Renal cortex interstitium (tissue), 11 donors: Measurements from ENCODE around the gene ETS2. TPM values are rescaled to one million over a fixed set of nuclear protein-coding genes. Genes with fewer than 3 reads are reported as not detected.
"Not testable (repeated sequence)": the region's sequence is repeated elsewhere in the genome, so short reads cannot be mapped to it uniquely, and the experiment has no call there.

ENCODE experiments used
- DNase-seq, 11 donors: peaks; one replicate each; pipeline ENCODE4 v3.0.0-alpha.2; 2013; ENCODE audit warnings: low read depth in 9 of 11, low spot score in 4 of 11; ENCODE audit errors: extremely low read depth in 1 of 11
- polyA plus RNA-seq, 3 donors: library from polyadenylated mRNA; unstranded; fragments of 120-200 nt; gene quantifications; one replicate each; pipeline ENCODE4 v1.2.1, GENCODE V29; 2013; ENCODE audit not compliant: insufficient read length in 3 of 3

The ETS2 gene
- polyA plus RNA-seq, 3 donors: 47.6 to 50.8 (median 47.6) TPM

DNA sequence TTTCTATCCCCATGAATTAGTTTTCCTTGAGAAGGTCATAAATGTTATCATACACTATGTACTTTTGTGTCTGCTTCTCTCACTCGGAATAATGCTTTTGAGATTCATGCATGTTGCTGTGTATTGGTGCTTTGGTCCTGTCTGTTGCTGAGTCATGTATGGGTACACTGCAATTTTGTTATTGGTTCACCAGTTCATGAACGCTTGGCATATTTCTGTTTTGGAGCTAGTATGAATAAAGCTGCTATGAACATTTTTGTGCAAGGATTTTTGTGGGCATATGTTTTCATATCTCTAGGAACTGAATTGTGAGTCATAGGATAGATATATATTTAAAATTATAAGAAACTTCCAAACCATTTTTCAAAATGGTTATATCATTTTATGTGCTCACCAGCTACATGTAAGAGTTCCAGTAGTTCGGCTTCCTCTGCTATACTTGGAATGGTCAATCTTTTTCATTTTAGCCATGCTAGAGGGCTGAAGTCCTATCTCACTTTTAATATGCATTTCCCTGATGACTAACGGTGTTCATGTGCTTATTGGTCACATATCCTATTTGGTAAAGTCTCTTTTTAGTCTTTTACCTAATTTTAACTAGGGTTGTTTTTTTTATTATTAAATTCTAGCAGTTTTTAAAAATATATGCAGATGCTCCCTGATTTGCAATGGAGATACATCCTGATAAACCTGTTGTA, 38.2 kb downstream of the ETS2 start:
- DNase-seq: no peak

- DNase-seq: not testable (repeated sequence)
Observed at GRCh38 chr21:38845374-38845773, 39.6 kb downstream of the ETS2 start.

- no peak for DNase-seq
Observed at GRCh38 chr21:38847556-38847955, 41.8 kb downstream of the ETS2 start.

DNA sequence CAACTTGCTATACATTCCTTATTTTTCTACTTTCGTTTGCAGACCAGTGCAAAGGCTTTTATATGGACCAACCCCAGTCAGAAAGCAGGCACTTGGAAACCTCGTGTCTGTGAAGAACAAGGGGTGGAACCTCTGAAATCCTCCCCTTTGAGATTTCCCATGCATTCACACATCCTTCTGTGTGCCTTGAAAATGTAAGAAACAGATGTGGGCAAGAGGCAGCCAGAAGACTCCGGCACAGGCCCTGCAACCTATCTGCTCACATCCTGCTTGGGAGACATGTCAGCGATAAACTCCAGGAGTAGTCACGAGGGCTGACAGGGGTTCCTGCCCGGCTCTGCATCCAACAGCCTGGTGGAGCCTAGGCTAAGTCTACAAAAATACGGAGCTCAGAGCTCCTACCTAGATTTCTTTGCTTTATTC, 42.5 kb downstream of the ETS2 start:
- DNase-seq: no peak

GRCh38 chr21:38849776-38850175, 44.0 kb downstream of the ETS2 start:
- DNase-seq: peak in 6 of 11 donors; percentile 37 to 62 (median 53)

GRCh38 chr21:38850277-38850951, 44.7 kb downstream of the ETS2 start:
- no peak for DNase-seq

DNA sequence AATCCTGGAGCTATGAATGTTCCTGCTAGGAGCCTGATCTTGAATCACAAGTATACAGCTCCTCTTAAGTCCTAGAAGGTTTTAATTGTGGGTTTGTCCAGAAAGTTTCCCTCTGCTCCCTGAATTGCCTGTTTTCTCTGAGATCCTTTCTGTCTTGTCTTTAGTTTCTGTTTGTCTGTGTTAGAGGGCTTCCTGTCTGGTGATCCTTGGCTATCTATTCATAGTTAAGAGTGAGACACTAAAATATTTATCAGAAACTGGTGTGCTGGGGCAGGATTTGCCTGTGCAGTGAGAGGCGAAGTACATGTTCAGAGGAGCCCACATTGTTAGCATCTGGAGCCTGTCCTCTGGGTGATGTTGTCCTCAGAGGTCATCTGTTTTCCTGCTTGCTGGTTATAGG, 45.4 kb downstream of the ETS2 start:
- no peak for DNase-seq

GRCh38 chr21:38852278-38852677, 46.5 kb downstream of the ETS2 start:
- no peak for DNase-seq

GRCh38 chr21:38852708-38853107, 47.0 kb downstream of the ETS2 start:
- DNase-seq: no peak

GRCh38 chr21:38853421-38853919, 47.7 kb downstream of the ETS2 start:
- DNase-seq: no peak

DNA sequence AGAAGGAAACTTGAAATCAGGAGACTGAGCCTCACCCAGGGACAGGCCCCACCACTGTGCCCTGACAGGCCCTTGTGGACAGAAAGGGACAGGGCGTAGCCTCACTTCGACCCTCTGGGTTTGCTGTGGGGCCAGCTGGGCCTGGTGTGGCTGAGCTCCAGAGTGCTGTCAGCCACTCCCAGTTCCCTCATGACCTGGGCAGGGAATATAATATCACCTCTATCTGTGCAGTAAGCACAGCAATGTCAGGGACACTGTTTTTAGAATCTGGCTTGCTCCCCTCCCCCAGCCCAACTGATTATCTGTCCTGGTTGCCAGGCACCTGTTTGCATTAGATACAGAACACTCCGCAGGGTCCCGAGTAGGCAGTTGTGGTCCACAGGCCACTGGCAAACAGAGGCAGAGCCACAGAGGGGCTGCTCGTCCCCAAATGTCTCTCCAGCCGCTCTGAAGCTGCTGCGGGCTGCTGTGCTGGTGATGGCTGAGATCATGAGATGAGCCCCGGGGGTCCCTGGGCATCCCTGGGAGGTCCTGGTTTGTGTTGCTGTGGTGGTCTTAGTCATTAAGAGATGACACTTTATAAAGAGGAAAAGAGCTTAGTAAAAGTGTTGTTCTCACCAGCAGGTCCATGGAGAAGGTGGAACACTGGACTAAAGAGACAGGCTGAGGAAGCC, 51.6 kb downstream of the ETS2 start:
- no peak for DNase-seq

GRCh38 chr21:38858026-38858811, 52.5 kb downstream of the ETS2 start:
- no peak for DNase-seq

DNA sequence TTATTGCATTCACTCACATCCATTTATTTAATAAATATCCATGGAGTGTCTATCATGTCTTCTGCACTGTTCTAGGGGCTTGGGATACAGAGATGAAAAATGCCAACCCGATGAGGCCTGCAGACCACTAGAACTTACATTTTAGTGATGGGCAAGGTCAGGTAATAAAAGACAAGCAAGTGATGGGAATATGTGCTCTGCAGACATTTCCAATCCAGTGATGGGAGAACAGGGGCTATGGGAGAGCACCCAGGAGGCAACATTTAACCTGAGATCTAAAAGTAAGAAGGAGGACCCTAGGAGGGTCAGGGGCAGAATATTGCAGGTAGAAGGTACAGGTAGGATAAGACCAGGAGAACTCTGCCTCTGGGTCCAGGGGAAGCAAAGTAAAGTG, 53.1 kb downstream of the ETS2 start:
- no peak for DNase-seq

DNA sequence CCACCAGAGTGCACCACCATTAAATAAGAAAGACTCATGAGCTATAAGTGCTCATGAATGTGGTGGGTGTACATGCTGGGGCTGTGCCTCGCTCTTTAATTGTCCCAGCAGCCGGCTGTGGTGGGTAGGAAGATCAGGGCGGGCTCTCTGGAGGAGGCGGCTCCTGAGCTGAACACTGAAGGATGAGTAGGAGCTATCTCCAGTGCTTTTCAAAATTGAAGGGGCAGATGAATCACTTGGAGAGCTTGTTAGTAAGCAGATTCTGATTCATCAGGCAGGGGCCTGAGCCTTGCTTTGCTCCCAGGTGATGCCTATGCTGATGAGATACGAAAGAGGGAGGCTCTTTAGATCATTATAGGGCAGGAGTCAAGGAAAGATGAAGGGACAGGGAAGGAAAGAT, 54.1 kb downstream of the ETS2 start:
- no peak for DNase-seq

DNA sequence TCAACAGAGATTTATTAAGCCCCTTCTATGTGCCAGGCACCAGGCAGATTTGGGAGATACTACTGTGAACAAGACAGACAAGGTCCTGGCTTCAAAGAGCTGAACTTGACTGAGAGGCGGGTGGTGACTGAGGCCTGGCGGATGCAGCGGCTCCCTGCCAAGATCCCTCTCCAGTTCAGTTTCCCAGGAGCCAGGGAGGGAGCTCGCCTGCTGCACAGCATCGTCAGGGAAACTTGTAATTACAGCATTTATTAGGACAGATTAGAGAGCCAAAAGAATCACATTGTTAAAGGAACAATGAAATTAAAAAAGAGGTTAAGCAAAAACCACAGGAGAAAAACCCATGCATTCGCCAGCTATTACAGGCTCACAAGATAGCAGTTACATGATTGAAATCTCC, 55.3 kb downstream of the ETS2 start:
- peak in 1 of 11 donors; percentile 25 for DNase-seq

DNA sequence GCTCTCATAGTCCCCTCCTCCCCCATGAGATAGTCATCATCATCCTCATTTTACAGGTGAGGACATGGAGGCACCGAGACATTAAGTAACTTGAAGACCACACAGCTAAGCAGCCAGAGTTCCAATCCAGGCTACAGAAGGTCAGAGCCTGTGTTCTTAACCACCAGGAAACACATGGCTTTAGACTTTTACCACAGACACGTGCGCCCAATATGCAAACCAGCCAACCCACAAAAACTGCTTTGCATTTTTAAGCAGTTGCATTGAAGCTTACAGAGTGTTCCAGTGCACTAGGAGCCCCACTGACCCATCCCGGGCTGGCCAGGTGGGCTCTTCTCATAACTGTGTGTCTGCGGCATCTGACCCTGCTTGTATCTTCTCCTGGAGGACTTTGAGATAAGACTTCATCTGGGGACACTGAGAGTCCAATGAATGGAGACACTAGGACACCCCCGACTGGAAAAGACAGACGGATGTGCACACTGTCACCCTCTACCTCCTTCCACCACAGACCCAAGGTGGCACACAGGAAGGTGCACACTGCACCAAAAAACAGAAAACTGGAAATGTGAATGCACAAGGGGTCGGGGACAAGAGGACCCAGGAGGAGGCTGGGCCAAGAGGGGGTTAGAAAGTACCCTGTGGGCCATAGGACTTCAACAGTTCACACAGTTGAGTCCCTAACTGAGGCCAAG, 56.4 kb downstream of the ETS2 start:
- no peak for DNase-seq

DNA sequence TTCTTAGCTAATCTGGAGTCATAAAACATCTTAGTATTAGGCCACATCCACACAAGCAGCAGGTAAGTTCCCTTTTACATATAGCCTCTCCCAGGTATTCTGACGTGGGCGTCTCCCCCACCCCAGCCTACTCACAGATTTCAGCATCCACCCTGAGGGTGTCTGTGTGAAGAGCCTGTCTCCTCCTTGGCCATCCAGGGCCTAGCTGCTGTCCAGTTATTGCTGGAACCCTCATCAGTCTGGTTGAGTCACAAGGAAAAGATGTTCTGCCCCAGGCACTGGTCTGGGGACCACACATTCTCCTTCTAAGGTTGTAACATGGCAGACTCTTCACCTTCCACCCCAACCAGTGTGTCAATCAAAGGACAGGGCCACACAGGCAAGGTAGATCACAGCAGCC, 57.6 kb downstream of the ETS2 start:
- no peak for DNase-seq

- no peak for DNase-seq
Observed at GRCh38 chr21:38863843-38864363, 58.2 kb downstream of the ETS2 start.

GRCh38 chr21:38864964-38865363, 59.2 kb downstream of the ETS2 start:
- no peak for DNase-seq
